HEK293 (cell line): ENCODE measurements around the gene PRAF2.

Experiments
- GLI2 ChIP-seq: fragments of 450-650 bp; formaldehyde crosslinking; IDR thresholded peaks from 2 replicates; pipeline ENCODE4; 2017; ENCODE audit warnings: missing biosample characterization, missing genetic modification characterization, low read depth, borderline replicate concordance
- HOXD13 ChIP-seq: sonication (generic); formaldehyde crosslinking; IDR thresholded peaks from 2 replicates; pipeline ENCODE4 v1.8.0; 2022; ENCODE audit warnings: missing genetic modification reagents, borderline replicate concordance
- KLF7 ChIP-seq: fragments of 450-650 bp; formaldehyde crosslinking; IDR thresholded peaks from 2 replicates; pipeline ENCODE4 v1.5.1; 2016; ENCODE audit warnings: missing biosample characterization, missing genetic modification characterization, borderline replicate concordance
- REST ChIP-seq: fragments of 450-650 bp; formaldehyde crosslinking; IDR thresholded peaks from 2 replicates; pipeline ENCODE4 v1.5.1; 2016; ENCODE audit warnings: missing biosample characterization, missing genetic modification characterization
- SCRT2 ChIP-seq: fragments of 450-650 bp; formaldehyde crosslinking; IDR thresholded peaks from 2 replicates; pipeline ENCODE4 v1.5.1; 2016; ENCODE audit warnings: missing biosample characterization, missing genetic modification characterization
- SETDB1 ChIP-seq: IDR thresholded peaks from one replicate; pipeline ENCODE4 v1.6.1; 2017; ENCODE audit warnings: mild to moderate bottlenecking, low read length, moderate library complexity, mixed read lengths; ENCODE audit not compliant: insufficient read length
- YY1 ChIP-seq: fragments of 450-650 bp; formaldehyde crosslinking; IDR thresholded peaks from 2 replicates; pipeline ENCODE4 v1.5.1; 2018; ENCODE audit warnings: missing biosample characterization, missing genetic modification characterization
- ZBTB1 ChIP-seq: fragments of 450-650 bp; formaldehyde crosslinking; IDR thresholded peaks from 2 replicates; pipeline ENCODE4 v1.5.1; 2016; ENCODE audit warnings: missing biosample characterization, missing genetic modification characterization
- ZBTB20 ChIP-seq: fragments of 450-650 bp; formaldehyde crosslinking; IDR thresholded peaks from 2 replicates; pipeline ENCODE4 v1.5.1; 2016; ENCODE audit warnings: missing biosample characterization, missing genetic modification characterization
- ZBTB44 ChIP-seq: fragments of 450-650 bp; IDR thresholded peaks from 2 replicates; pipeline ENCODE4 v1.5.1; 2018; ENCODE audit warnings: missing biosample characterization, mild to moderate bottlenecking, missing genetic modification characterization
- ZNF10 ChIP-seq: fragments of 450-650 bp; formaldehyde crosslinking; IDR thresholded peaks from 2 replicates; pipeline ENCODE4 v1.5.1; 2017; ENCODE audit warnings: missing biosample characterization, missing genetic modification characterization
- ZNF155 ChIP-seq: fragments of 450-650 bp; formaldehyde crosslinking; IDR thresholded peaks from 2 replicates; pipeline ENCODE4 v1.5.1; 2016; ENCODE audit warnings: missing biosample characterization, missing genetic modification characterization
- ZNF16 ChIP-seq: fragments of 450-650 bp; formaldehyde crosslinking; IDR thresholded peaks from 2 replicates; pipeline ENCODE4 v1.5.1; 2016; ENCODE audit warnings: low read depth, missing biosample characterization, missing genetic modification characterization
- ZNF26 ChIP-seq: fragments of 450-650 bp; formaldehyde crosslinking; IDR thresholded peaks from 2 replicates; pipeline ENCODE4 v1.5.1; 2016; ENCODE audit warnings: missing biosample characterization, missing genetic modification characterization
- ZNF274 ChIP-seq, 2 experiments: fragments of 200-500 bp in 1 of 2; fragments of 450-650 bp in 1 of 2; sonication (Bioruptor generic) in 1 of 2; formaldehyde crosslinking in 1 of 2; IDR thresholded peaks; 2 replicates each; pipeline versions ENCODE4 v1.5.1 to v1.6.1; 2014 to 2016; ENCODE audit warnings: borderline replicate concordance in 1 of 2, inconsistent platforms in 1 of 2, low read length in 1 of 2, missing biosample characterization in 1 of 2, missing genetic modification characterization in 1 of 2
- ZNF324 ChIP-seq: fragments of 450-650 bp; formaldehyde crosslinking; IDR thresholded peaks from 2 replicates; pipeline ENCODE4 v1.5.1; 2016; ENCODE audit warnings: missing biosample characterization, missing genetic modification characterization
- ZNF354C ChIP-seq: fragments of 450-650 bp; formaldehyde crosslinking; IDR thresholded peaks from 2 replicates; pipeline ENCODE4 v1.5.1; 2016; ENCODE audit warnings: missing biosample characterization, missing genetic modification characterization, low read depth, borderline replicate concordance
- ZNF391 ChIP-seq: fragments of 450-650 bp; formaldehyde crosslinking; IDR thresholded peaks from 2 replicates; pipeline ENCODE4 v1.5.1; 2016; ENCODE audit warnings: low read depth, missing biosample characterization, missing genetic modification characterization, borderline replicate concordance
- ZNF488 ChIP-seq: fragments of 450-650 bp; formaldehyde crosslinking; IDR thresholded peaks from 2 replicates; pipeline ENCODE4 v1.5.1; 2016; ENCODE audit warnings: missing biosample characterization, missing genetic modification characterization
- ZNF514 ChIP-seq: fragments of 450-650 bp; formaldehyde crosslinking; IDR thresholded peaks from 2 replicates; pipeline ENCODE4 v1.5.1; 2016; ENCODE audit warnings: missing biosample characterization, missing genetic modification characterization
- ZNF555 ChIP-seq: fragments of 450-650 bp; formaldehyde crosslinking; conservative IDR thresholded peaks from 2 replicates; pipeline ENCODE4 v1.5.1; 2017; ENCODE audit warnings: missing biosample characterization, mild to moderate bottlenecking, missing genetic modification characterization, inconsistent platforms
- ZNF585B ChIP-seq: fragments of 450-650 bp; formaldehyde crosslinking; IDR thresholded peaks from 2 replicates; pipeline ENCODE4 v1.5.1; 2016; ENCODE audit warnings: missing biosample characterization, missing genetic modification characterization
- ZNF645 ChIP-seq: fragments of 450-650 bp; formaldehyde crosslinking; IDR thresholded peaks from 2 replicates; pipeline ENCODE4; 2016; ENCODE audit warnings: missing biosample characterization, missing genetic modification characterization
- ZNF660 ChIP-seq: fragments of 450-650 bp; IDR thresholded peaks from 2 replicates; pipeline ENCODE4 v1.5.1; 2018; ENCODE audit warnings: missing biosample characterization, mild to moderate bottlenecking, missing genetic modification characterization
- ZNF664 ChIP-seq: fragments of 450-650 bp; formaldehyde crosslinking; IDR thresholded peaks from 2 replicates; pipeline ENCODE4 v1.5.1; 2016; ENCODE audit warnings: missing biosample characterization, missing genetic modification characterization
- ZNF707 ChIP-seq: fragments of 450-650 bp; formaldehyde crosslinking; IDR thresholded peaks from 2 replicates; pipeline ENCODE4 v1.5.1; 2016; ENCODE audit warnings: missing biosample characterization, missing genetic modification characterization
- ZNF776 ChIP-seq: fragments of 450-650 bp; formaldehyde crosslinking; IDR thresholded peaks from 2 replicates; pipeline ENCODE4 v1.5.0; 2017; ENCODE audit warnings: missing biosample characterization, missing genetic modification characterization, borderline replicate concordance
- ZNF837 ChIP-seq: fragments of 450-650 bp; formaldehyde crosslinking; IDR thresholded peaks from 2 replicates; pipeline ENCODE4 v1.5.1; 2016; ENCODE audit warnings: missing biosample characterization, missing genetic modification characterization
- ZNF843 ChIP-seq: fragments of 450-650 bp; formaldehyde crosslinking; IDR thresholded peaks from 2 replicates; pipeline ENCODE4 v1.5.1; 2016; ENCODE audit warnings: missing biosample characterization, missing genetic modification characterization
- ZSCAN16 ChIP-seq: fragments of 450-650 bp; formaldehyde crosslinking; IDR thresholded peaks from 2 replicates; pipeline ENCODE4 v1.5.1; 2016; ENCODE audit warnings: missing biosample characterization, missing genetic modification characterization
- ZSCAN30 ChIP-seq: fragments of 450-650 bp; IDR thresholded peaks from 2 replicates; pipeline ENCODE4 v1.5.1; 2018; ENCODE audit warnings: missing biosample characterization, mild to moderate bottlenecking, missing genetic modification characterization, moderate library complexity

PRAF2 gene

GRCh38 chrX:49079489-49080428 lies 6.0 kb upstream of the PRAF2 start, which contains the start of gene WDR45 (continued):
- TF ChIP-seq ZSCAN30 (tag by site-specific recombination) (peak; percentile 44; the same call in 1 of the 2 replicates), ZNF555 (tag by site-specific recombination) (no peak), ZBTB20 (tag by site-specific recombination) (peak; percentile 97), ZBTB44 (tag by site-specific recombination) (no peak), ZNF354C (no peak), ZNF645 (no peak), ZNF10 (tag by site-specific recombination) (peak; percentile 21; the same call in 1 of the 2 replicates), ZNF26 (tag by site-specific recombination) (no peak), ZNF274 (IDR thresholded peaks at IDR 0.05; ENCODE audit: low read length) (no peak), ZNF274 (tag by site-specific recombination; IDR thresholded peaks at IDR 0.05; ENCODE audit: borderline replicate concordance) (no peak), ZNF514 (tag by site-specific recombination) (no peak), HOXD13 (CRISPR knock-in tag) (no peak), SCRT2 (tag by site-specific recombination) (no peak), YY1 (tag by site-specific recombination) (0 out of 2 replicates have a peak, but pooled peaks have one; percentile 12), ZNF776 (tag by site-specific recombination) (no peak), ZNF837 (no peak), ZNF660 (tag by site-specific recombination) (peak; percentile 72), ZNF16 (tag by site-specific recombination) (no peak), ZBTB1 (tag by site-specific recombination) (no peak), ZNF155 (tag by site-specific recombination) (no peak), ZSCAN16 (tag by site-specific recombination) (no peak), SETDB1 (no peak), ZNF488 (tag by site-specific recombination) (no peak), ZNF664 (no peak), KLF7 (no peak; the same call in 1 of the 2 replicates), ZNF843 (tag by site-specific recombination) (0 out of 2 replicates have a peak, but pooled peaks have one; percentile 38), ZNF391 (tag by site-specific recombination) (peak; percentile 40; the same call in 1 of the 2 replicates), ZNF585B (tag by site-specific recombination) (no peak), GLI2 (tag by site-specific recombination) (no peak), REST (tag by site-specific recombination) (peak; percentile 86), ZNF324 (0 out of 2 replicates have a peak, but pooled peaks have one; percentile 63), ZNF707 (tag by site-specific recombination) (no peak)
